Neural progenitor cell (in vitro differentiated cells): ENCODE data around the gene NEGR1. TPM values are rescaled to one million over a fixed set of nuclear protein-coding genes. Genes with fewer than 3 reads are reported as not detected.

Experiments used
- DNase-seq: peaks from one replicate; pipeline ENCODE4 v3.0.0-alpha.2; 2016; ENCODE audit warnings: low spot score
- H2AFZ ChIP-seq: fragments of 200-600 bp; sonication (generic); replicated peaks from 2 replicates; pipeline ENCODE4 v1.6.1; 2016; ENCODE audit warnings: antibody characterized with exemption
- H3F3A ChIP-seq: fragments of 200-600 bp; sonication (generic); 2 replicates; pipeline ENCODE4 v1.6.1; 2016; ENCODE audit warnings: antibody characterized with exemption, low read depth
- H3K27ac ChIP-seq: fragments of 200-600 bp; sonication (generic); 2 replicates; pipeline ENCODE4 v1.5.1; 2016; ENCODE audit warnings: mild to moderate bottlenecking
- H3K27me3 ChIP-seq: fragments of 200-600 bp; sonication (generic); 2 replicates; pipeline ENCODE4 v1.6.1; 2016; ENCODE audit warnings: mild to moderate bottlenecking, moderate library complexity
- H3K36me3 ChIP-seq: fragments of 200-600 bp; sonication (generic); 2 replicates; pipeline ENCODE4 v1.5.1; 2016
- H3K4me1 ChIP-seq: fragments of 200-600 bp; sonication (generic); 2 replicates; pipeline ENCODE4 v1.6.1; 2016; ENCODE audit warnings: mixed run types
- H3K4me2 ChIP-seq: fragments of 200-600 bp; sonication (generic); 2 replicates; pipeline ENCODE4 v1.6.1; 2016
- H3K4me3 ChIP-seq: fragments of 200-600 bp; sonication (generic); 2 replicates; pipeline ENCODE4 v1.5.1; 2016
- H3K79me2 ChIP-seq: fragments of 200-600 bp; sonication (generic); 2 replicates; pipeline ENCODE4 v1.6.1; 2016; ENCODE audit warnings: low read depth
- H3K9ac ChIP-seq: fragments of 200-600 bp; sonication (generic); 2 replicates; pipeline ENCODE4 v1.6.1; 2016
- H3K9me3 ChIP-seq: fragments of 200-600 bp; sonication (generic); 2 replicates; pipeline ENCODE4 v1.5.1; 2016; ENCODE audit warnings: low read depth
- H4K20me1 ChIP-seq: fragments of 200-600 bp; sonication (generic); 2 replicates; pipeline ENCODE4 v1.6.1; 2016; ENCODE audit warnings: low read depth
- H3K27ac Mint-ChIP-seq: 3 replicates; pipeline ENCODE4 v1.8.0; 2021; ENCODE audit warnings: mixed read lengths
- H3K27me3 Mint-ChIP-seq: 2 replicates; pipeline ENCODE4 v1.8.0; 2022; ENCODE audit warnings: low read depth, mild to moderate bottlenecking, inconsistent platforms, moderate library complexity, mixed read lengths; ENCODE audit not compliant: insufficient read depth
- H3K36me3 Mint-ChIP-seq: 3 replicates; pipeline ENCODE4 v1.8.0; 2021; ENCODE audit warnings: mixed read lengths
- H3K4me1 Mint-ChIP-seq: 3 replicates; pipeline ENCODE4 v1.8.0; 2021; ENCODE audit warnings: mixed read lengths
- H3K4me3 Mint-ChIP-seq: 3 replicates; pipeline ENCODE4 v1.8.0; 2021; ENCODE audit warnings: mild to moderate bottlenecking, moderate library complexity, mixed read lengths
- H3K9me3 Mint-ChIP-seq: 3 replicates; pipeline ENCODE4 v1.8.0; 2020; ENCODE audit warnings: mixed read lengths
- EZH2 ChIP-seq: fragments of 200-600 bp; sonication (generic); IDR thresholded peaks from 2 replicates; pipeline ENCODE4 v1.6.1; 2017; ENCODE audit warnings: antibody characterized with exemption, mild to moderate bottlenecking, moderate library complexity
- EZH2phosphoT487 ChIP-seq: fragments of 200-600 bp; sonication (generic); IDR thresholded peaks from 2 replicates; pipeline ENCODE4 v1.6.1; 2017; ENCODE audit warnings: antibody characterized with exemption
- total RNA-seq: library from RNA; depleted of rRNA; stranded (reverse); fragments of >200 nt; gene quantifications from 2 replicates; pipeline ENCODE4 v1.2.3, GENCODE V29; 2015; ENCODE audit warnings: low replicate concordance
- TF ChIP-seq, protein P1 (sequence below): fragments of 200-600 bp; sonication (generic); IDR thresholded peaks from 2 replicates; pipeline ENCODE4 v1.5.1; 2017; ENCODE audit warnings: antibody characterized with exemption, mild to moderate bottlenecking

NEGR1 gene
- total RNA-seq, 1 donor from 2014 or later = 0.62 TPM

DNA sequence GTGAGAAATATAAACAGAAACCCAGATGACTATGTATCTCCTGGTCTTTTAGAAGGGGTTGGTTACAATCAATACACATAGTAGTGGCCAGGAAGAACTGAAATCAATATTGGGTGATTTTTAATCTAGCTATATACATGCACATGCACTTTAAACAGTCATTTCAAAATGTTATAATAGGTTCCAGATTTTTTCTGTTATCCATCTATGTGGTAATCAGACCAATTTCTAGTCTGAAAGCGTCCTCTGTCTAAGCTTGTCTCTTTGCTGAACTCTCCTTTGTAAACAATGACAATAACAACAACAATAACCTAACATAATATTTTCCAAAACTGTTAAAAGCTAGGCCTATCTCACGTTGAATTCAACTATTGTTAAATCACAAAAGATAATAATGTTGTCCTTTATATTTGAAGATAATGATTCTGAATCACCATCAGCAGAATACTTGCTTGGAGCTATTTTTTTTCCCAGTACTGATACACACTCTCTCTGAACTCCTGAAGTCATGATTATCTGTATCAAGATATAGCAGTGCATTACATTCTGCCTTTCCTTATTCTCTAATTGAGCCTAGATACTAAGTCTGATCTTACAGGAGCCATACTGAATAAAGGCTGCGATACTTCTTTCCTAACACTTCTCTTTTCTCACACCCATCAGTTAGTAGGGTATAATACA is 704.7 kb downstream of the NEGR1 start:
- H3K36me3 ChIP-seq = no peaks in the 10 kb centered on the region
- H3K9me3 Mint-ChIP-seq = no peaks in the 10 kb centered on the region
- no peaks in the 10 kb centered on the region for H3K79me2 ChIP-seq
- no peaks in the 10 kb centered on the region for H3K4me1 Mint-ChIP-seq
- no peaks in the 10 kb centered on the region for H3K27me3 ChIP-seq
- no peak overlapping the region for H3K9ac ChIP-seq
- no peaks in the 10 kb centered on the region for H3K9me3 ChIP-seq
- H3K4me2 ChIP-seq = no peak overlapping the region
- no peak overlapping the region for H3K27ac Mint-ChIP-seq
- H3K27ac ChIP-seq = no peak overlapping the region
- no peaks in the 10 kb centered on the region for H3F3A ChIP-seq
- no peak overlapping the region for H2AFZ ChIP-seq
- no peak overlapping the region for H3K4me3 Mint-ChIP-seq
- TF ChIP-seq, protein P1, sequence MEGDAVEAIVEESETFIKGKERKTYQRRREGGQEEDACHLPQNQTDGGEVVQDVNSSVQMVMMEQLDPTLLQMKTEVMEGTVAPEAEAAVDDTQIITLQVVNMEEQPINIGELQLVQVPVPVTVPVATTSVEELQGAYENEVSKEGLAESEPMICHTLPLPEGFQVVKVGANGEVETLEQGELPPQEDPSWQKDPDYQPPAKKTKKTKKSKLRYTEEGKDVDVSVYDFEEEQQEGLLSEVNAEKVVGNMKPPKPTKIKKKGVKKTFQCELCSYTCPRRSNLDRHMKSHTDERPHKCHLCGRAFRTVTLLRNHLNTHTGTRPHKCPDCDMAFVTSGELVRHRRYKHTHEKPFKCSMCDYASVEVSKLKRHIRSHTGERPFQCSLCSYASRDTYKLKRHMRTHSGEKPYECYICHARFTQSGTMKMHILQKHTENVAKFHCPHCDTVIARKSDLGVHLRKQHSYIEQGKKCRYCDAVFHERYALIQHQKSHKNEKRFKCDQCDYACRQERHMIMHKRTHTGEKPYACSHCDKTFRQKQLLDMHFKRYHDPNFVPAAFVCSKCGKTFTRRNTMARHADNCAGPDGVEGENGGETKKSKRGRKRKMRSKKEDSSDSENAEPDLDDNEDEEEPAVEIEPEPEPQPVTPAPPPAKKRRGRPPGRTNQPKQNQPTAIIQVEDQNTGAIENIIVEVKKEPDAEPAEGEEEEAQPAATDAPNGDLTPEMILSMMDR = no peak
- TF ChIP-seq EZH2phosphoT487 = no peak
- no peak for TF ChIP-seq EZH2
- no peak for DNase-seq
- no peaks in the 10 kb centered on the region for H3K27me3 Mint-ChIP-seq
- H3K36me3 Mint-ChIP-seq = no peaks in the 10 kb centered on the region
- no peaks in the 10 kb centered on the region for H3K4me1 ChIP-seq
- no peak overlapping the region for H3K4me3 ChIP-seq
- no peaks in the 10 kb centered on the region for H4K20me1 ChIP-seq

- no peaks in the 10 kb centered on the region for H3K27me3 ChIP-seq
- no peak overlapping the region for H3K27ac ChIP-seq
- H3K27me3 Mint-ChIP-seq = no peaks in the 10 kb centered on the region
- DNase-seq = no peak
- no peaks in the 10 kb centered on the region for H3K9me3 Mint-ChIP-seq
- H3K4me2 ChIP-seq = no peak overlapping the region
- no peaks in the 10 kb centered on the region for H3K9me3 ChIP-seq
- H3K4me3 Mint-ChIP-seq = no peak overlapping the region
- peak overlapping the region; percentile 22 for H2AFZ ChIP-seq
- H3K79me2 ChIP-seq = no peaks in the 10 kb centered on the region
- peaks cover 3% of the 10 kb centered on the region for H3F3A ChIP-seq
- no peaks in the 10 kb centered on the region for H3K36me3 Mint-ChIP-seq
- TF ChIP-seq EZH2 (no peak), EZH2phosphoT487 (no peak)
- TF ChIP-seq, protein P1 = no peak
- no peak overlapping the region for H3K9ac ChIP-seq
- H3K4me1 ChIP-seq = peaks cover 9% of the 10 kb centered on the region
- peaks cover 6% of the 10 kb centered on the region for H3K4me1 Mint-ChIP-seq
- no peak overlapping the region for H3K27ac Mint-ChIP-seq
- H3K4me3 ChIP-seq = no peak overlapping the region
- H4K20me1 ChIP-seq = no peaks in the 10 kb centered on the region
- no peaks in the 10 kb centered on the region for H3K36me3 ChIP-seq
Observed at GRCh38 chr1:71572038-71572437, 710.3 kb downstream of the NEGR1 start.

DNA sequence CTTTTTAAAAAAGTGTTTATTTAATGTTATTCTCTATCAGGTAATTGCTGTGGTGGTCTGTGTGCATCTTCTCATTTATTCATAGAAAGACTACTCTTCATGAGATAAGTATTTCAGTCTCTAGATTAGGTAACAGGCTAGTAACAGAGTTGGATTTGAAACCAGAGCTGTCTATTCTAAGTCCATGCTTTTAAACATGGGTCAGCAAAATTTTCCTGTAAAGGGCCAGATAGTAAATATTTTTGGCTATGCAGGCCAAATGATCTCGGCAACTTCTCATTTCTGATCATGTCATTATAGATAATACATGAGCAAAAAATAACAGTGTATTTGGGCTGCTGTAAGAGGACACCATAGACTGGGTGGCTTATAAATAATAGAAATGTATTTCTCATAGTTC is 715.9 kb downstream of the NEGR1 start:
- Histone ChIP-seq H3K4me3 (no peak overlapping the region), H3K9ac (no peak overlapping the region), H4K20me1 (no peaks in the 10 kb centered on the region), H2AFZ (no peak overlapping the region), H3K27ac (no peak overlapping the region), H3F3A (peaks cover 3% of the 10 kb centered on the region), H3K79me2 (no peaks in the 10 kb centered on the region), H3K4me1 (peaks cover 15% of the 10 kb centered on the region), H3K9me3 (no peaks in the 10 kb centered on the region), H3K27me3 (no peaks in the 10 kb centered on the region), H3K4me2 (no peak overlapping the region), H3K36me3 (no peaks in the 10 kb centered on the region)
- Mint-ChIP-seq H3K27ac (no peak overlapping the region), H3K36me3 (no peaks in the 10 kb centered on the region), H3K27me3 (no peaks in the 10 kb centered on the region), H3K9me3 (no peaks in the 10 kb centered on the region), H3K4me3 (no peak overlapping the region), H3K4me1 (peaks cover 13% of the 10 kb centered on the region)
- TF ChIP-seq EZH2 (no peak), EZH2phosphoT487 (no peak)
- TF ChIP-seq, protein P1 = no peak
- DNase-seq = no peak
